ENCODE results near the gene SLC35F4. TPM values are rescaled to one million over a fixed set of nuclear protein-coding genes. Genes with fewer than 3 reads are reported as not detected.

Gene SLC35F4
- total RNA-seq, 1 experiment from 2014 or later, result not detected

DNA sequence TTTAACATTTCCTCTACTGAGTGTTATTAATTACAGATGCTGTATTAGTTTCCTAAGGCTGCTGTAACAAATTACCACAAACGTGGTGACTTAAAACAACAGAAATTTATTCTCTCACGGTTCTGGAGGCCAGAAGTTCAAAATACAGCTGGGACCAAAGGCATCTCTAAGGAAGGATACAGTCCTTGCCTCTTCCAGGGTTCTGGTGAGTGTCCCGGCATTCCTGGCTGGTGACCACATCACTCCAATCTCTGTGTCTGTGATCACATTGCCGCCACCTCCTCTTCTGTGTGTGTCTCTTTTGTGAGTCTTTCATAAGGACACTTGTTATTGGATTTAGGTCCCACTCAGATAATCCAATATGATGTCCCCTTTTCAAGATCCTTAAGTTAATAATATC, 287.1 kb downstream of the SLC35F4 start:
- no peak overlapping the region for H3K27ac Mint-ChIP-seq

More for the DNA sequence above, 287.1 kb downstream of the SLC35F4 start:
- Histone ChIP-seq H3K27ac (ENCODE audit: insufficient read length, low read depth, low read length) (no peak overlapping the region), H2BK120ac (ENCODE audit: low read depth, low read length, poor library complexity, severe bottlenecking) (no peak overlapping the region), H2BK20ac (ENCODE audit: low read depth, low read length, poor library complexity, severe bottlenecking) (no peak overlapping the region), H3K27me3 (ENCODE audit: insufficient read depth, low read length) (no peaks in the 10 kb centered on the region), H3K4ac (ENCODE audit: low read depth, low read length) (no peak overlapping the region), H4K20me1 (ENCODE audit: control insufficient read depth, insufficient read depth, insufficient read length) (no peaks in the 10 kb centered on the region), H3K9ac (ENCODE audit: extremely low read depth, insufficient read length, low read length) (no peak overlapping the region), H3K4me1 (ENCODE audit: insufficient read depth, low read length) (no peaks in the 10 kb centered on the region), H3K23ac (ENCODE audit: insufficient read length, low read depth, low read length) (no peak overlapping the region), H2AK5ac (ENCODE audit: insufficient read length, low read length) (no peak overlapping the region), H3K23me2 (ENCODE audit: insufficient read length, low read depth, low read length, poor library complexity, severe bottlenecking) (no peaks in the 10 kb centered on the region), H2AFZ (ENCODE audit: low read length) (no peak overlapping the region), H3K14ac (ENCODE audit: insufficient read depth, low read length) (no peak overlapping the region), H3K9me3 (ENCODE audit: control insufficient read depth, low read depth, low read length) (no peaks in the 10 kb centered on the region), H3K4me2 (ENCODE audit: insufficient read depth, insufficient read length, low read length) (no peak overlapping the region), H4K91ac (ENCODE audit: insufficient read length, low read depth, low read length) (no peak overlapping the region), H2BK12ac (ENCODE audit: insufficient read length, low read depth, low read length) (no peak overlapping the region), H3K56ac (ENCODE audit: insufficient read length, low read depth, low read length) (no peak overlapping the region), H4K5ac (ENCODE audit: insufficient read length, low read depth, low read length) (no peak overlapping the region), H3K79me1 (ENCODE audit: insufficient read depth, low read depth, low read length, poor library complexity, severe bottlenecking) (no peaks in the 10 kb centered on the region), H3K18ac (ENCODE audit: insufficient read length, low read depth, low read length) (no peak overlapping the region), H3K79me2 (ENCODE audit: insufficient read depth, low read length) (no peaks in the 10 kb centered on the region), H3T11ph (ENCODE audit: low read length) (no peak overlapping the region), H4K8ac (replicated peaks; ENCODE audit: insufficient read length, low read depth, low read length) (no peak overlapping the region), H2BK15ac (ENCODE audit: low read depth, low read length) (no peak overlapping the region), H2BK5ac (ENCODE audit: insufficient read length, low read length) (no peak overlapping the region)
- no peak for DNase-seq
- TF ChIP-seq, protein P1, sequence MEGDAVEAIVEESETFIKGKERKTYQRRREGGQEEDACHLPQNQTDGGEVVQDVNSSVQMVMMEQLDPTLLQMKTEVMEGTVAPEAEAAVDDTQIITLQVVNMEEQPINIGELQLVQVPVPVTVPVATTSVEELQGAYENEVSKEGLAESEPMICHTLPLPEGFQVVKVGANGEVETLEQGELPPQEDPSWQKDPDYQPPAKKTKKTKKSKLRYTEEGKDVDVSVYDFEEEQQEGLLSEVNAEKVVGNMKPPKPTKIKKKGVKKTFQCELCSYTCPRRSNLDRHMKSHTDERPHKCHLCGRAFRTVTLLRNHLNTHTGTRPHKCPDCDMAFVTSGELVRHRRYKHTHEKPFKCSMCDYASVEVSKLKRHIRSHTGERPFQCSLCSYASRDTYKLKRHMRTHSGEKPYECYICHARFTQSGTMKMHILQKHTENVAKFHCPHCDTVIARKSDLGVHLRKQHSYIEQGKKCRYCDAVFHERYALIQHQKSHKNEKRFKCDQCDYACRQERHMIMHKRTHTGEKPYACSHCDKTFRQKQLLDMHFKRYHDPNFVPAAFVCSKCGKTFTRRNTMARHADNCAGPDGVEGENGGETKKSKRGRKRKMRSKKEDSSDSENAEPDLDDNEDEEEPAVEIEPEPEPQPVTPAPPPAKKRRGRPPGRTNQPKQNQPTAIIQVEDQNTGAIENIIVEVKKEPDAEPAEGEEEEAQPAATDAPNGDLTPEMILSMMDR (conservative IDR thresholded peaks at IDR 0.05), result no peak
- no peaks in the 10 kb centered on the region for H3K27me3 Mint-ChIP-seq (ENCODE audit: low read depth)
- no peak overlapping the region for H3K4me3 Mint-ChIP-seq
- no peaks in the 10 kb centered on the region for H3K9me3 Mint-ChIP-seq
- peaks cover 12 to 16% of the 10 kb centered on the region in 2 experiments for H3K4me1 Mint-ChIP-seq
- no CpG with 5 or more reads among the region's 4 CpGs for WGBS (ENCODE audit: extremely low coverage, insufficient read length, low lambda C conversion rate)
- H3K36me3 Mint-ChIP-seq (ENCODE audit: insufficient read depth in 1 of 3, low read depth in 3 of 3), result no peaks in the 10 kb centered on the region
